A549 (cell line): ENCODE data around the gene DOCK1.

ENCODE experiments used
- CTCF ChIP-seq: fragments of >200 bp; sonication (Bioruptor Twin); formaldehyde crosslinking; IDR thresholded peaks from 3 replicates; pipeline ENCODE4 v1.5.1; 2016
- EP300 ChIP-seq, 2 experiments: fragments of >200 bp; sonication (Bioruptor Twin); formaldehyde crosslinking; IDR thresholded peaks; 2 replicates in 1 of 2; 3 replicates in 1 of 2; pipeline ENCODE4 v1.6.1; 2016 to 2017
- MAZ ChIP-seq: fragments of 150-350 bp; IDR thresholded peaks from 2 replicates; pipeline ENCODE4 v1.6.1; 2014; ENCODE audit warnings: antibody characterized with exemption, low read depth, low read length, borderline replicate concordance
- POLR2A ChIP-seq: IDR thresholded peaks from 2 replicates; pipeline ENCODE4 v1.6.1; 2012; ENCODE audit warnings: mild to moderate bottlenecking, low read length
- RFX5 ChIP-seq: fragments of 450-650 bp; IDR thresholded peaks from 2 replicates; pipeline ENCODE4 v1.7.1; 2014; ENCODE audit warnings: antibody characterized with exemption, mild to moderate bottlenecking, moderate library complexity

- TF ChIP-seq CTCF = no peak
- TF ChIP-seq RFX5 = no peak
- no peak for TF ChIP-seq MAZ
- TF ChIP-seq POLR2A = no peak
- no peak for TF ChIP-seq EP300 (IDR thresholded peaks at IDR 0.05)
Observed at GRCh38 chr10:127040756-127041155, 135.5 kb downstream of the DOCK1 start.
